ENCODE data around the gene ITIH3.

The ITIH3 gene

DNA sequence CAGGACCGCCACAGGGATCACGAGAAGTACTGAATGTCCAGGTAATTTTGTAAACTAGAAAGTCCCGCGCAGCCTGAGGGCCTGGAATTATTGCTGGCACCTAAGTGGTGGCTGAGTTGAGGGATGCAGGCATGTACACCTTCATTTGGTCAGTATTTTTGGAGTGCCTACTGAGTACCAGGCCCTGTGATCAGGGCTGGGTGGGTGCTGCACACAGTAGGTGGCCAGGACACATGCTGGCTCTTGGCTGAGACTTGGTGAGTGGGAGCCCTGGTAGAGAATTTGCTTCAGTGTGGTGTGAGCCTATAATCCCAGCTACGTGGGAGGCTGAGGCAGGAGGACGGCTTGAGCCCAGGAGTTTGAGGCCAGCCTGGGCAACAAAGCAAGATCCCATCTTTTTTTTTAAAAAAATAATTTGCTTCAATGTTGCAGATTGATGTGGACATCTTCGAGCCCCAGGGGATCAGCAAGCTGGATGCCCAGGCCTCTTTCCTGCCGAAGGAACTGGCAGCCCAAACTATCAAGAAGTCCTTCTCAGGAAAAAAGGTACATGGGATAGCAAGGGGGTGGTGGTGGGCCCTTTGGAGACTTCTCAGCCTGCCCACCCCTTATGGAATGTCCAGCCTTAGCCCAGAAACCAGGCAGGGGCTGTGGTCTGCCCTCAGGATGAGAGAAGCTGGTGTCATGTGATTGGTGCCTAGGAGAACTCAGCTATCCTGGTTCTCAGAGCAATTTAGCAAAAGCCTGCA is 14.6 kb upstream of the ITIH3 start:
- no peak for DNase-seq (ENCODE audit: low read depth in 2 of 2)

DNA sequence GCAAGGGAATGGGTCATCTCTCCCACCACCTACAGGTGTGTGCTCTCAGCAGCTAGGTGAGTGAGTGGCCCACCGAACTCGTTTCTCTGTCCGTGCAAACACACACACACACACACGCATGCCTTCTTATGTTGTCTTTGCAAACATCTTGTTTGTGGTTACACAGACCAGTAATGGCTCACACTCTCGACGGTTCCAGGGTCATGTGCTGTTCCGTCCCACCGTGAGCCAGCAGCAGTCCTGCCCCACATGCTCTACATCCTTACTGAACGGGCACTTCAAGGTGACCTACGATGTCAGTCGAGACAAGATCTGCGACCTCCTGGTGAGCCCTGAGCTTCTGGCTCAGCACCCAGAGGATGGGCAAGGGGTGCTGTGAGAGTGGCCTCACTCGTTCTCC is 12.9 kb upstream of the ITIH3 start:
- no peak for DNase-seq (ENCODE audit: low read depth in 2 of 2)

DNA sequence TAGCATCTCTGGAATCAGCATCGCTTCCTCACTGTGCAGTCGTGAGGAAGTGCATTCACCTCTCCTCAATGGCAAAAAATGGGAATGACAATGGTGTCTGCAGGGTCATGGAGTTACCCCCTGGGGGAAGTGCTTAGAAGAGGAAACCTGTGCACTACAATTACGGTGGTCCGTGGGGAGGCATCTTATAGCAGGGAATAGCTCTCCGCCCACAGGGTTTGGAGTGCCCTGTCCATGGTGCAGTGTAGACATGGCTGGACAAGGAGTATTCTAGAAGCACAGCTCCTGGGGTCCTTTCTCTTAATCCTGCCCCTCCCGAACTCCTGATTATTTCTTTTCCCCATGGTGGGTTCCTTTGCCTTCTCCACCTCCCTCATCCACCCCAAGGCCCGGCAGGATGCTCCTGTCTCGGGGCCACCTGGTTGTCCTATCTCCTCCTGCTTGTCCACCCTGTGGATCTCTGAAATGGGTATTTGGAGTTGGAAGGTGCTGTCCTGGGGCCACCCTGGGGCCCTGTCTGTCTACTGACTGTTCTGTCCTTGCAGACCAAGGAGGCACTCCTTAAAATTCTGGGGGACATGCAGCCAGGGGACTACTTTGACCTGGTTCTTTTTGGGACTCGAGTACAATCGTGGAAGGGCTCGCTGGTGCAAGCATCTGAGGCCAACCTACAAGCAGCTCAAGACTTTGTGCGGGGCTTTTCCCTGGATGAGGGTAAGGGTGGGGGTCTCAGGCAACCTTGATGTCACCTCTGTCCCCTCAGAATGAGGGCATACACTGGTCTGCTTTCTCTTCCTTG is 12.0 kb upstream of the ITIH3 start:
- no peak for DNase-seq (ENCODE audit: low read depth in 2 of 2)

DNA sequence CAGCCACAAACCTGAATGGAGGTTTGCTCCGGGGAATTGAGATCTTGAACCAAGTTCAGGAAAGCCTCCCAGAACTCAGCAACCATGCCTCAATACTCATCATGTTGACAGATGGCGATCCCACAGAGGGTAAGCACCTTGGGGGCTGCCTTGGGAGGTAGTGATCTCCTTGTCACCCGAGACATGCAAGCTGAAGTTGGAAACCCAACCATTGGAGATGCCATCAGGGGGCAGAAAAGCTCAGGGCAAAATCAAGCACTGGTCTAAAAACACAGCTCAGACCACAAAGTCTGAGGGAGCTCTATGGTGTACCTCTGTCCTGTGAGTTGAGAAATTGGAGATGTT is 11.4 kb upstream of the ITIH3 start:
- no peak for DNase-seq (ENCODE audit: low read depth in 2 of 2)

DNA sequence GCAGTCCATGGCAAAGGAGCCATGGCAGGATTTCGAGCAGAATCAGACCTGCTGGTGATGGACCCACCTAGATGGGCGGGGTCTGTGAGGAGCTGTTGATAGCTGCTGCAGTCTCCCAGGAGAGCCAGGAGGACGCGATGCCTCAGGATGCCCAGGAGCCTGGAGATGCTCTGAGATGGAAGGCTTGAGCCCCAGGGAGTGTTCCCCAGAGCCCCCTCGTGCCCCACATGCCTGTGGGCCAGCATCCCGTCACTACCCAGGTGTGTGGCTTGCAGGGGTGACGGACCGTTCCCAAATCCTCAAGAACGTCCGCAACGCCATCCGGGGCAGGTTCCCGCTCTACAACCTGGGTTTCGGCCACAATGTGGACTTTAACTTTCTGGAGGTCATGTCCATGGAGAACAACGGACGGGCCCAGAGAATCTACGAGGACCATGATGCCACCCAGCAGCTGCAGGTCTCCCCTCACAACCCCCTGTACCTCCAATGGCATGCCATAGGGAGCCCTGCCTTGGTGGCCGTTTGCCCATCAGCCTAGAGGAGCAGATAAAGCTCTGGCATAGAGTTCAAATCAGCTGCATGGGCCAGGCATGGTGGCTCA is 10.5 kb upstream of the ITIH3 start:
- no peak for DNase-seq (ENCODE audit: low read depth in 2 of 2)

DNA sequence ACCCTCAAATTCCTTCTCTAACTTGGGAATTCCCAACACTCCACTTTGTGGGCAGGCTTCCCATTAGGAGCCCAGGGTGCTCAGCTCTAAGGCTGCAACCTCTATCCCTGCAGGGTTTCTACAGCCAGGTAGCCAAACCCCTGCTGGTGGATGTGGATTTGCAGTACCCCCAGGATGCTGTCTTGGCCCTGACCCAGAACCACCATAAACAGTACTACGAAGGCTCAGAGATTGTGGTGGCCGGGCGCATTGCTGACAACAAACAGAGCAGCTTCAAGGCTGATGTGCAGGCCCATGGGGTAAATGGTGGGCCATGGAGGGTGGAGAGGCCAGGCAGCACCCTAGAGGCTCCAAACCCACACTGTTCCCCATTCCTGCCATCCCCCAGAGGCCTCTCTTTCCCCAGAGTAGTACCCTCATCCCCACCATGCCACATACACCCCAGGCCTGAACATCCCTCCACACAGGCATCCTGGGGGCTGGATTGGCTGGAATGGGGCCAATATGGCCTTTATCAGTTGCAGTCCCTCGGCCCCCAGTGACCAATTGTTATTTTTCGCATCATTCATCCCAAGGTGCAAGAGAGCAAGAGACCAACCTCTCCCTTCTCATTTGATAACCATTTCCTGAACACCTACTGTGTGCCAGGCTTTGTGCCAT is 9.5 kb upstream of the ITIH3 start:
- DNase-seq (ENCODE audit: low read depth in 2 of 2) = no peak

DNA sequence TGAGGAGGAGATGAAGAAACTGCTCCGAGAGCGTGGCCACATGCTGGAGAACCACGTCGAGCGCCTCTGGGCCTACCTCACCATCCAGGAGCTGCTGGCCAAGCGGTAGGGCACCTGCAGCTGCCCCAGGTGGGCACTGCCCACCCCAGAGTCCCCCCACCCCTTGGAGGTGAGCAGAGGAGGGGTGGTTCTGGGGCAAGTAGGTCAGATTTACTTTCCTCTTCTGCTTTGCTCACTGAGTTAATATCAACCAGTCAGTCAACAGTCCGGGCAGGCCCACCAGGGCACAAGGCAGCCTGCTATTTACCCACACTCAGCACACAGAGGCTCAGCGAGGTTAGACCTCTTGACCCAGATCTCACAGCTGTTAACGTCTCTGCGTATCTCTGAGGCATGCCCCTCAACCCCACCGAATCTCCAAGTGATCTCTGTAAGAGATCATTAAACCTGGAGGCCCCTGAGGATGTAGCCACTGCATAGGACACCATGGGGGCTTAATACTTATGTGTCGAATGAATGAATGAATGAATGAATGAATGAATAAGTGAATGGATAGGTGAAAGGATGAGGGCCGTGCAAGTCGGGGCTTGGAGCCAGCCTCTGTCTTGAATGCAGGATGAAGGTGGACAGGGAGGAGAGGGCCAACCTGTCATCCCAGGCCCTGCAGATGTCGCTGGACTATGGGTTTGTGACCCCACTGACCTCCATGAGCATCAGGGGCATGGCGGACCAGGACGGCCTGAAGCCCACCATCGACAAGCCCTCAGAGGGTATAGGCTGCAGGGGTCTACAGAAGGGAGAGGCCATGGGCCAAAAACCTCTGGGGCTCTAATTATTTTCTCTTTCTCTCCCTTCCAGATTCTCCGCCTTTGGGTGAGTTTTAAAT is 8.0 kb upstream of the ITIH3 start:
- no peak for DNase-seq (ENCODE audit: low read depth in 2 of 2)

DNA sequence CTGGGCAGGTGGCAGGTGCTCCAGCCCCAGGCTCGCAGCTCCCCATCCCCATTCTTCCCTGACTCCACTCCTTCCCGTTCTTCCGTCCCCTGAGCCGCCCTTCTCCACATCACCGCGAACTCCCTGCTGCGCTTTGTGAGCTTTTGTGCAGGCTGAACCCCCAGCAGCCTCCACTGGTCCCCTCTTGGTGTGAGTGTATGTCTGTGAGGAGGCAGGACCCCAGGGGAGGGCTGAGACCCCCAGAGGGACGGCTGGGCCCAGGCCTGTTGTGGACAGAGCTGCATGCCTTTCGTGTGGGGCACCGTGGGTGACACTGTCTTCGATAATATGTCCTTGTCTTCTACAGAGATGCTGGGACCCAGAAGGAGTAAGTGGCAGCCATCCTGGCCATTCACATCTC is 7.3 kb upstream of the ITIH3 start:
- DNase-seq (ENCODE audit: low read depth in 2 of 2) = no peak

DNA sequence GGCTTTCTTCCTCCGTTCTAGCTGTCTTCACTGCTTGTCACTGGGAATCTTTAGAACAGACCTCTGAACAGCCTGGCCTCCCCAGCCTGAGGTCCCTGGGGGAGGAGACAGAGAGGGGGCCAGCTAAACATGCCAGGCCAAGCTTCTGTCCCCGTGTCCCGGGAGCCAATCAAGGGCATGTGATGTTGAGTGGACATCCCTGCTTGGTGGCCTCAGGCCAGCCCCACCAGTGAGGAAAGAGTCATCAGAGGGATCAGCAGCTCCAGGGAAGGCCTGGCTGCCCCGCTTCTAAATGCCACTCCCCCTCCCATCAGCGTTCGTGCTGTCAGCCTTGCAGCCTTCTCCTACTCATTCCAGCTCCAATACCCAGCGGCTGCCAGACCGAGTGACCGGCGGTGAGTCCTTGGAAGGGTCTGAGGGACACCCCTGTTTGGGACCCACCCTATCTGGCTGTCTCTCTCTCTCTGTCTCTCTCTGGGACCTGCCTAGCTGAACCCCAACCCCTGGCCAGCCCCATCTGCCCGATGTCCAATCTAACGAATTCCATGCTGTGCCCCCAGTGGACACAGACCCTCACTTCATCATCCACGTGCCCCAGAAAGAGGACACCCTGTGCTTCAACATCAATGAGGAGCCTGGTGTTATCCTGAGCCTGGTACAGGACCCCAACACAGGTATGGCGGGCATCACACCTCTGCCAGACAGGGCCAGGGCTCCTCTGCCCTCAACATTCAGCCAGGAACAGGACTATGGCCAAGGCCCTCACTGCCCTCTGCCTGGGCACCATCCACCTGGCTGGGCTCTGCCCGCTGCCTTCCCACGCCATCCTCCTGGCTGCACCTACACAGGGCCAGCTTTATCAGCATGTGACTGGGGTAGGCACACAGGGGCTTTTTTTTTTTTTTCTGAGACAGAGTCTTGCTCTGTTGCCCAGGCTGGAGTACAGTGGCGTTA is 6.6 kb upstream of the ITIH3 start:
- DNase-seq (ENCODE audit: low read depth in 2 of 2) = no peak

DNA sequence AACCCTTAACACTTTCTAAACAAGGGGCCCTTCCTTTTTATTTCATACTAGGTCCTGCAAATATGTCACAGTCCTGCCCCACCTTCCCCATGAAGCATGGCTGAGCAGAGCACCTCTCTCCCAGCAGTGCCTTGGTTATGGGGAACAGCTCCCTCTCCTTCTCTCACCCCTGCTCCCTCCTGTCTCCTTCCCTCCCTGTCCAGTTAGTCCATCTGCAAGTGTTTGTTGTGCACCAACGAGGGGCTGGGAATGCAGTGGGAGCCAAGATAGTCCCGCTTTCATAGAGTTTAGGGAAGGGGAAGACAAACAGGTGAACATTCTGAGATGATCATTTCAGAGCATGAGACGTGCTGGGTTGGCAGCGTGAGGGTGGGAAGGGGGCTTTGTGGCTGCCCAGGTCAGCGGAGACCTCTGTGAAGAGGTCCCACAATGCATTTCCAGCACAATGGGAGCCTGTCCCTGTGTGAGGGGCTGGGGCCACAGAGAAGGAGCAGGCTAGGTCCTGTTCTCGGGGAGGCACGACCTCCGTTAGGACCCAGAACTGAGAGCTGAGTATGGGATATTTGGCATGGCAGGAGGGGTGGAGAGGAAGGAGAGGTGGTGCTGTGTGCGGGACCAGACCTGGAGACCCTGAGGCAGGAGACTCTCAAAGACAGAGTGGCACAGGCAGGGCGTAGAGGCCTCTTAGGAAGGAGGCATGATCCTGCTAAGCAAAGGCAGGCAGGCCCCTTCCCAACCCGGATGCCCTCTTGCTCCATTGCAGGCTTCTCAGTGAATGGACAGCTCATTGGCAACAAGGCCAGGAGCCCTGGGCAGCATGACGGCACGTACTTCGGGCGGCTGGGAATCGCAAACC is 5.5 kb upstream of the ITIH3 start:
- no peak for DNase-seq (ENCODE audit: low read depth in 2 of 2)

DNA sequence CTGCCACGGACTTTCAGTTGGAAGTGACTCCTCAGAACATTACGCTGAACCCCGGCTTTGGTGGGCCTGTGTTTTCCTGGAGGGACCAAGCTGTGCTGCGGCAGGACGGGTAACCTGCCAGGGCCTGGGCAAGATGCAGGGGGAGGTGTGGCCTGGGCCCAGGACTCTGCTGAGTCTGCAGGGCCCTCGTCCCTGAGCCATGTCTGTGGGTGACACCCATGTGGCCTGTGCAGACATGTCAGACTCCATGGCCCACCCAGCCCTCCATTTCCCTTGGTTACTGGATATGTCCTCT is 4.9 kb upstream of the ITIH3 start:
- DNase-seq (ENCODE audit: low read depth in 2 of 2) = no peak

DNA sequence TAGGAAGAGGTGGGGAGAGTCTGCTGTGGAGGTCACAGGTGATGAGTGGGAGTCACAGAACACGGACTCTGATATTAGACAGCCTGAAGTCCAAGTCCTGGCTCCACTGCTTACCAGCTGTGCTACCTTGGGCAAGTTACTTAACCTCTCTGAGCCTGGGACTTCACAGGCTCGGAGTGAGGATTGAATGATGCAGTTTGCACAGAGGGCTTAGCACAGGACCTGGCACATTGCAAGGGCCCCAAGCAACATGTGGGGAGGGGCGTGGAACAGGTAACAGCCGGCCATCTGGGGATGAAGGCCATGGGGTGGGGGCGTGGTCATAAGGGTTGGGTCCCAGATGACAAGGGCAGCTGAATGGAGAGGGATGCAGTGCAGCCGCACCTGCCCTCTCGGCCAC is 4.3 kb upstream of the ITIH3 start:
- no peak for DNase-seq (ENCODE audit: low read depth in 2 of 2)

DNA sequence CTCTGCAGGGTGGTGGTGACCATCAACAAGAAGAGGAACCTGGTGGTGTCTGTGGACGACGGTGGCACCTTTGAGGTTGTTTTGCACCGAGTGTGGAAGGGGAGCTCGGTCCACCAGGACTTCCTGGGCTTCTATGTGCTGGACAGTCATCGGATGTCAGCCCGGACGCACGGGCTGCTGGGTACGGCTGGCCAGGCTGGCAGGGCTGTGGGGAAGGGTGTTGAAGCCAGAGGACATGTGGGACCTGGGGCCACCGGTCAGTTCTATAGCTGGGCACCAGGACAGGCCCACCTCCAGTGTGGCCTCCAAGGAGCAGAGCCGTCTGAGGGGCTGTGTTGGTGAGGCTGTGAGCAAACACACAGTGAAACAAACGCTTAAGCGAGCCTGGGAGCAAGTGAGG is 3.9 kb upstream of the ITIH3 start:
- DNase-seq (ENCODE audit: low read depth in 2 of 2) = no peak

DNA sequence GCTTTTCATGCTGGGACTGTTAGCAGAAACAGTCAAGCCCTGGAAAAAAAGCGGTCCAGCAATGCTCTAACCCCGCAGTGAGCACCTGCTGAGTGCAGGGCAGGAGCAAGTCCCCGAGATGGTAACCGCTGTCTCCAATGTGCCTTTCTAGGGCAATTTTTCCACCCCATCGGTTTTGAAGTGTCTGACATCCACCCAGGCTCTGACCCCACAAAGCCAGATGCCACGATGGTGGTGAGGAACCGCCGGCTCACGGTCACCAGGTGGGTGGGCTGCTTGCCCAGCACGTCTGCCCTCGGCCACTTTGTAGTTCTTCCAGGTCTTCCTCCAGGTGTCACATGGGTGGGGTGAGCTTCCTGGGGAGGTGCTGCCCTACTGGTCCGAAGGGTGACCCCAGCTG is 3.2 kb upstream of the ITIH3 start:
- no peak for DNase-seq (ENCODE audit: low read depth in 2 of 2)

DNA sequence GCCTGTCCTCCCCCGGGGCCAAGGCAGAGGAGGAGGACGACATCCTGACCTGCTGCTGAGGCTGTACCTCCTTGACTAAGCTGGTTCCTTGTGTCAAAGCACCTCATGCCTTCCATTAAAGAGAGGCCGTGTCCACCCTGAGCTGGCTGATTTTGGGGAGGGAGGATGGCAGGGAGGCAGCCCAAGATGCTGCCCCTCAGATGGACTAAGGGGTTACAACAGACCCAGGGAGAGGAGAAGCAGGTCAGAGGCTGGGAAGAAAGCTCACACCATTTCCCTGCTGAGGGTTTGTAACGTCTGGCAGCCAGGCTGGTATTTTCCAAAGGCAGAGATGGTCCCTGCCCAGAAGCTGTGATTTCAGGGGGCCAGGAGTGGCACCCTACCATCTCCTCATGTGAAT is 2.7 kb upstream of the ITIH3 start:
- DNase-seq (ENCODE audit: low read depth in 2 of 2) = no peak

DNA sequence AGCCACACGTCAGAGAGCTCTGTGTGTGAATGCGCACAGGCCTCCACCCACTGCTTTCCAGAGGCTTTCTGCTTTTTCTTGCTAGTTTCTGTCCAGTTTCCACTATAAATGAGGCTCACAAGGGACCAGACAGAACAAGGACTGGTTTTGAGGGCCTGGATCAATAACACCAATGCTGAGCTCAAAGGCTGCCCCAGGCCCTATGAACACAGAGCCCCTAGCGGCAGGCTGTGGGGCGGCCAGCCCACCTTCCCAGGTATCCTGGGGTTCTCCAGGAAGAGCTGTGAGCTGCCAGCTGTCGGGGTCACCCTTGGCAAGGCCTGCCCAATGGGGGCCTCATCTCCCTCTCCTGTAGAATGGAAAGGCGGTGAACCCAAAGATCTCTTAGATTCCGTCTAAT is 2.2 kb upstream of the ITIH3 start:
- DNase-seq (ENCODE audit: low read depth in 2 of 2) = no peak

DNA sequence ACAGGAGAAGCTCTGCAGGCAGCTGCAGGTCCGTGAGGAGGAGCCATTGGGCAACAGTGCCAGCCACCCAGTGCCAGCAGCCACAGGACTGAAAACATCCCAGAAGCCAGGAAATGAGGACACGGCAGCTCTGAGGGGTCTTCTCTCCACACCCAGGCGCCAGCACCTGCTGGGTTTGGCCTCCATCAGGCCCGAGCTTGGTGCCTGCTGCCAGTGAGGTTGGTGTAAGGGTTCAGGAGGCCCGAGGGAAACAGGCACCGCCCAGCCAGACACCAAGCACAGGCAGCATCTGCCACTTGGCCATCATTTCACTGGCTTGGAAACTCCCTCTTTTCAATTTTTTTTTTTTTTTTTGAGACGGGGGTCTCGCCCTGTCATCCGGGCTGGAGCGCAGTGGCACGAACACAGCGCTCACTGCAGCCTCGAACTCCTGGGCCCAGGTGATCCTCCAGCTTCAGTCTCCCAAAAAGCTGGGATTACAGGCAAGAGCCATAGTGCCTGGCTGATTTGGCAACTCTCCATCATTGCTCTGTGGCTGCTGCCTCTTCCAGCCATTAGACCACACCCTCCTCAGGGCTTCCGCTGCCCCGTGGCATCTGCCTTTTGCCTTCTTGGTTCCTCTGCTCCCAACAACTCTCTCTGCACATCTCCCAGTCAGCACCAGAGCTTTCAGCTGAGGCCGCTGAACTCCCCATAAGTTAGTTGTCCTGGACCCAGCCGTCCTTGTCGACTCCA is 1.5 kb upstream of the ITIH3 start:
- DNase-seq (ENCODE audit: low read depth in 2 of 2) = no peak

DNA sequence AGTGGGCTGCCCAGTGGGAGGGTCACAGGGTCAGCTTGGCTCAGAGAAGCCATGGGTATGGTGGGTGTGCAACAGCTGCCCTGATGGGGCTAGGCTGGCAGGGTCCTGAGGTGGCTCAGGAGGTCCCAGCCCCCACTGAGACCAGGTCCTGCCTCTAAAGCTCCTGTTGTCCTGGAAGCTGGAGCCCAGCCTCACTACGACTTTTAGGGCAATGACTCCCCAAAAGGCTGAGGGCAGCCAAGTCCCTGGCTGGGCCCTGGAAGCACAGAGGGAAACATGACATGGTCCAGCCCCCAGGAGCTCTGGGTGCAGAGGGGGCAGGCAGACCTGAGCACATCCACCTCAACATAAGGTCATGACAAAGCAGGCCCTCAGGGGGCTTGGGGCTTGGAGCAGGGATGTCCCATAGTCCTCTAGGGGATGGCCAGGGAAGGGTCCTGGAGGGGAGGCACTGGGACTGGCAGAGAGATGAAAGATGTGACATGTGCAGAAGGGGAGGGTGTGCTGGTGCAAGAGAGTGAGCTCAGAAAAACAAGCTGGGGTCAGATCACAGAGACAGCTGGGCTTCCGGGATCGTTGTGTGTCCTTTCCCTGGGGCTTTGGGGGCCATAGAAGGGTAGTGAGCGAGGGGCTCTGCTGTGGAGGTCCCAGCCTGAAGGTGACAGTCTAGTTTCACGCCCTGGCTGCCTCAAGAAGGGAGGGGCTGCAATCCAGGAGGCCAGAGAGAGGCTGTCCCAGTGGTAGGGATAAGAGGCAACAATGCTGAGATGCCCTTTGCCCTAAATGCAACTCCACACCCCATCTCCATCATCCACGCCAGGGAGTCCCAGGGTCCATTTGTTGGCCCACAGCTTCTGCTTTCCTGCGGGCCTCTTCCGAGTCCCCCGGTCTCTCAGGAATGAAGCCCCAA is 639 bp upstream of the ITIH3 start:
- DNase-seq (ENCODE audit: low read depth in 2 of 2) = no peak
